Occipital lobe (tissue), 2 donors: ENCODE data around the gene ARHGAP21. TPM values are rescaled to one million over a fixed set of nuclear protein-coding genes. Genes with fewer than 3 reads are reported as not detected.

ENCODE experiments used
- DNase-seq: peaks from one replicate; lab custom pipeline; 2025; lab: John Stamatoyannopoulos, UW
- total RNA-seq: library from RNA; depleted of rRNA; stranded (reverse); fragments of >200 nt; gene quantifications from one replicate; pipeline ENCODE4 v1.2.3, GENCODE V29; 2014

ARHGAP21 gene
- total RNA-seq, 1 donor from 2014 or later: 338 TPM

DNA sequence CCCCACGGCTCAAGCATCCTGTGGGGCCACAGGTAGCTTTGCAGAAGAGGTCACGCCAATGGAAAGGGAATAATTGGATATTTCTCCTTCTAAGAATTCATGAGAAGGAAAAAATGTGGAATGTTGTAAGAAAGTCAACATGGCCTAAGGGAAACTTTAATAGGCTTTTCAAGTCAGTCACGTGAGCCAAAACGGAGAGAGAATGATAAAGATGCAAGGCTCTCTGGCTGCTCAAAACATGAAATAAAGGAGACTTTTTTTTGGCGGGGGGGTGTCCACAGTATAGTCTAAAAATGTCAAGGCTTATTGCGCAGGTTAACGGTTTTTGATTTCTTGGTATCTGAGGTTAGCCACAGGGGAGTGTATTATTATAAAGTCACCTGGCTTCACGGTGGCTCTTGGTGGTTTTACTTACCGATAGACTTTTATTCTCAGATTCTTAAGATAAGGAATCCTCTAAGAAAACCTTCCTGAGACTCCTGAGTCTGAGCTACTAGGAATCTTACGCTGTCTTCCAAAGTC is 148.1 kb downstream of the ARHGAP21 start:
- DNase-seq: no peak

DNA sequence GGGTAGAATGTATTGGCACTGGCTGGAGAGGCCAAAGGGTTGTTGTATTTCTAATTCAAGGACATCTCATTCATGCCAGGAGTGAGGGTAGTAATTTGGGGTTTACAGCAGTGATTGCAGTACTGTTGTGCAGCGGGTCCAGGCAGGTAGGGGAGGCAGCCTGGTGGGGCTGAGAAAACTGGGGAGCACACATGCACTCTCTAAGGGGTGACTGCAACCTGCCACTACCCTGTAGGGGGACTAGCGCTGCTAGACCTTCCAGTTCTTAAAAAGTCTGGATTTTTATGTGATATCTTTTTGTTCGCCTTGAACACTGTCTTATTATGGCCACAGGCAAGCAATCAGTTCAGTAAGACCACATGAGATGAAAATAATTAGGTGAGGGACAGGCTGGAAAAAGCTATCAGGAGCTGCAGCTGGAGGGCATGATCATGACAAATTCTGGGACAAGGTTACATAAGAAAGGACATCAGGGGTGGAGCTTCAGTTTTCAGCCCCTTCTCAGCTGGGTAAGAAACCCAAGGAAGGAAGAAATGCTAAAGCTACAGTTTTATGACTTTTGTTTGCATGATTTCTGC is 149.0 kb downstream of the ARHGAP21 start:
- DNase-seq: no peak

DNA sequence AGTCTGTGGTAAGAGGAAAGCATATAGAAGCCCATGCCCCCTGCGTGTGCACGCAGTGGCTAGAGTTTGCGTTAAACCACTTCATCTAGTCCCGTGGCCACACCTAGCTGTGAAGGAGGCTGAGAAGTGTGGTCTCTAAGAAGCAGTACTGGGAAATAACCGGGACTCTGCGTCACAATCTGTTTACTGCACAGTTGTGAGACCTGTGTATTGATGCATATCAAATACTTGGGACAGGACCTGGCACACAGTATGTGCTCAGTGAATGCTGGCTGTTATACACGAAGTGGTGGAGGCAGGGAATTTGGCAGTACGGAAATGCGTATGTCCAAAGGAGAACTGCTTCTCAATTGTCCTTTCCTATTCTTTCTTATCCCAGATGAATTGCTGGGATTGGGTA is 149.5 kb downstream of the ARHGAP21 start:
- DNase-seq: no peak

DNA sequence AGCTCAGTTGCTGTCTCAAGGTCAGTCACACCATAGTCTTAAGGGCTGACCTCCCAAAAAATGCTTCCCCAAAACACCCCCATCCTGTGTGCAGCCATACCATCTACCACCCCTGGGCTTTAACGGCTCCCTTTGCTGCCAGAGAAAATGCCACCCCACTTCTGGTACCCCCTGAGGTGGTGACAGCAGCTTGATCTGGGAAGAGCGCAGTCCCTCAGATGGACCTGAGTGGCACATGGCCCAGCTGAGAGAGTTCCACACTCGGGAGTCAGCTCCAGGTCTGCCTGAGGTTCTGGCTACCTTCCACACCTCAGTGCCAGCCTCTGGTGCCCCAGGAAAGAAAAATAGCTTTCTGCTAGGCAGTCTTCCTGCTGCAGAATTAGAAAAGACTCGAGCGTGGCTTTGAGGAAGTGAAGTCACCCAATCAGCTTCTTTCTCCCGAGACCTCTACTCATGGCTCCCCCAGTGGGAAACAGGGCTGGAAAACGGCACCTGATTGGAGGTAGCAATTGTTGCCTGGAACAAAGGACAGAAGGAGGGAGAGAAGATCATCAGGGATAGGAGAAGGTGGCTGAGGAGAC is 151.7 kb downstream of the ARHGAP21 start:
- no peak for DNase-seq

GRCh38 chr10:24570658-24571426 is 152.8 kb downstream of the ARHGAP21 start:
- no peak for DNase-seq

DNA sequence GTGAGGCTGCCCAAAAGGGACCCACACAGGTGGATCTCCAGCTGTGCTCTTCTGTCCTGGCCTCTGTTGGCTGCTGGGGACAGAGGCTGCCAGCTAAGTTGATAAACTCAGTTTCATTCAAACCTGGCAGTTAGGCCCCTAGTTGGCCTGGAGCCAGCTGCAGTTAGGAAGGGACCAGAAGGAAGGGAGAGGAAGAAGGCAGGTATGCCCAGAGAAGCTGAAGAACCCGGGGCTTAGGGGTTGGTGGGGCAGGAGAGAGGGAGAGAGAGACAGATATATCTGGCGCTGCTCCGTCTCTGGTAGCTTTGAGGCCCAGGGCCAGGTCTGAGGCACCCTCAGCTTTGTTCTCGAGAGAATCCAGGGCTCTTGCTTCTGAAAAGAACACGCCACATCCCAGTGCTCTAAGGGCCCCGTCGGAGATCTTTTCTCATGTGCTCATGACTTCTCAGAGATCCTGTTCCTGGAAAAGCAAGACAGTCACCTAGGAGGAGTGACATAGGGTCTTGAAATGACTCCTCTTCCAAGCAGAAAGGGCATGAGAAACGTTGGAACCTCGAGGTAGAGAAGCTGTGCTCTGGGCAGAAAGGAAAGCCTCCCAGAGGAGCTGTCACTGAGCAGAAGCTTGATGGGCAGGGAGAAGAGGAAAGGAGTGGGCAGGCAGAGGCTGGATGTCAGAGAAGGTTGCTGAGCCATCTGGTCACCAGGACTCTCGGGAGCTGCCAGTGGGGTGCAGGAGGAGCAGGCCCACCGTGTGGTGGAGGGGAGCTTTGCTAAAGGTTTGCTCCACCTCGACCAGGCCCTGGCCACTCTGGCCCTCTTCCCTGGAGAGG is 153.6 kb downstream of the ARHGAP21 start:
- DNase-seq: no peak

- DNase-seq: no peak
These were observed 154.3 kb downstream of the ARHGAP21 start for GRCh38 chr10:24569330-24569796.

DNA sequence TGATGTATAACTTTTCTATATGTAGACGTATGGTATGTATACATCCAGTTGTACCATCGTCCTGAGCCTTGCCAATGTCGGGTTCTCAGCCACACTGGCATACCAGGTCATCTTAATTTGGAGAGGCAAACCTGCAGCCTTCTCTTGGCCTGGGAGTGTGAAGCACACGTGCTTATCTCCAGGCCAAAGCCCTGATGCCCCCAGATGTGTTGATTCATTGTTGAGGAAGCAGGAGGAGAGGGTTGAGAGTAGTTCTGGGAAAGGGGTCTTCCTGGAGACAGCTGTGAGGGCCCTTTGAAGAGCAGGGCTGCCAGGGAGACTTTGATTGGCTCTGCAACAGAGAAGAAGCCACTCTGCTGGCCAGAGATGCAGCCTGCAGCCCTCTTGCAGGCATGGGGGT is 155.6 kb downstream of the ARHGAP21 start:
- no peak for DNase-seq

- no peak for DNase-seq
These were observed 162.2 kb downstream of the ARHGAP21 start for GRCh38 chr10:24561453-24561852.

DNA sequence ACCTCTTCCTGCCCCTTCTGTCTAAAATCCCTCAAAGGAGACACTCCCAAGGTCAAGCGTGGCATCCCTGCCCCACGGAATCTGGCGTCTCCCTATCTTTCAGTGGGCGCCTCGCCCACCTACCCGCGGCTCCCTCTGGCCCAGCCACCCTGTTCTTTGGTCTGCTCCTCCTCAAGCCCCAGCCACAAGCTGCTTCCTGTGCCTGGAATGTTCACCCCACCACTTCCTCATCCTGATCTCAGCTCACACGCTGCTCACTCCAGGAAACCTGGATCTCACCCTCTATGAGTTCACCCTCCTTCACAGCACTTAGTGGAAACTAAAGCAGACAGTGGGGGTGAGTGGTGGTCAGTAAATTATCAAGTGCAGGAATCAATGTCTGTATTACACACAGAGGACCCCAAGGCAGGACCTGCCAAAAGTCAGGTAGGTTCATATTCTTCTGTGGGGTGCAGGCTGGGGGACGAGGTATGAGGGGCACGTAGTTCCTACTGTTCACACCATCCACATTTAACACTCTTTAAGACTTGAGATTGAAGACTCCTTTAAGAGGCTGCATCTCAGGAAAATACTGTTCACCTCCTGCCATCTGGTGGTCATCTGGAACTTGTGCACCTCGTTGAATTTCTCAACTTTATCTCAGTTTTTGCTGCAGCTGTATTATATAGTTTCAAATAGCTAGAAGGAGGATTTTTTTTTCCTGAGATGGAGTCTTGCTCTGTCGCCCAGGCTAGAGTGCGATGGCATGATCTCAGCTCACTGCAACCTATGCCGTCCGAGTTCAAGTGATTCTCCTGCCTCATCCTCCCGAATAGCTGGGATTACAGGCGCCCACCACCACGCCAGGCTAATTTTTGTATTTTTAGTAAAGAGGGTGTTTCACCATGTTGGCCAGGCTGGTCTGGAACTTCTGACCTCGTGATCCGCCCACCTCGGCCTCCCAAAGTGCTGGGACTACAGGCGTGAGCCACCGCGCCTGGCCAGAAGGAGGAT is 166.6 kb downstream of the ARHGAP21 start:
- no peak for DNase-seq

GRCh38 chr10:24556126-24556749 is 167.4 kb downstream of the ARHGAP21 start:
- DNase-seq: no peak

GRCh38 chr10:24554036-24554435 is 169.7 kb downstream of the ARHGAP21 start:
- DNase-seq: no peak

DNA sequence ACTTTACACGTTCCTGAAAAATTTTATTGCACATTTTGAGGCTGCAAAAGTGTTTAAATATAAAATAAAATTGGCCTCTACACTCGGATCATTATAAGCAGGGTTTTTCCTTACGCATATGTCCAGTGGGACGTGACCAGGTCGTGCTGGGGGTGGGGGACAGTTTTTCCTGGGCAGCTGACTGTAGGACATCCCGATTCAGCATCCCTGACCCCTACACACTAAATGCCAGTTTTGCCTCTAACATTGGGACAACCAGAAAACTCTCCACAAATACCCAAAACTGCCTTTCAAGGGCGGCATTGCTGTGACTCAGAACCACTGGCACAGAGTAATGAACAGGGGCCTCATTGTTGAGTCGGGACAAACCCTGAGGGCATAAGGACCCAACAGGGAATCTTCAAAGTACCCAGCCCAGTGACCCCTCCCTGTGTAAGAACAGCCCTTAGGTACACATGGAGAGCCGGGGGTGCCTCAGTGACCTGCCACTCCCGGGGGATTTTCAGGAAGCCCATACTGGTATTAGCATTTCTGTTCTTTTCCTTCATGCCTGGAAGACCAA is 170.6 kb downstream of the ARHGAP21 start:
- DNase-seq: no peak

DNA sequence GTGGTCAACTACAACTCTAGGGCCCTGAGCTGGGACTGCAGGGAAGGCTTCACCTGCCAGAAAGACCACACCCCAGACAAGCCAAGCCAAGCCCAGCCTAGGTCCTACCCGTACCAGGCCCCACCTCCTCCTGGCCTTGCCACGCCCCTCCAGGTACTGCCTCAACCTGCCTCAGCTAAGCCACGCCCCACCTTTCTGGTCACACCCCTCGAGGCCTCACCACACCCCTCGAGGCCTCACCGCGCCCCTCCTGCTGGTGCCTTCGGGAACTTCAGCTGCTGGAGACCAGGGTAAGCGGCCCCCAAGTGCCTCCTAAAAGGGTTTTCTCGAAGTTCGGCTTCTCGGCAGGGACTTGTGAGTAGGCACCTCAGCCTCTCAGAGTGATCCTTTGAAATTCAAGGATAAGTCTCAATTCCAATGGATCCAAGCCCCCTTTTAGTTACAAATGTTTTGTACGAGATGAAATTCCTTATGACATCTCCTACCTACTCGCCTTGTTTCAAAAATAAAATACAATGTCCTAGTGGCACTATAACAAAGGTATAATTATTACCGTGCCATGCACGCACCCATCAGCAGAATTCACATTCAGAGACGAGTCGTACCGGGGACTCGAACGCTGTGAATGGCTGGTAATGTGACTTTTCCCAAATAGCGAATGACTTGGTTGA is 171.2 kb downstream of the ARHGAP21 start:
- DNase-seq: no peak

- no peak for DNase-seq
These were observed 172.5 kb downstream of the ARHGAP21 start for GRCh38 chr10:24551161-24551560.

DNA sequence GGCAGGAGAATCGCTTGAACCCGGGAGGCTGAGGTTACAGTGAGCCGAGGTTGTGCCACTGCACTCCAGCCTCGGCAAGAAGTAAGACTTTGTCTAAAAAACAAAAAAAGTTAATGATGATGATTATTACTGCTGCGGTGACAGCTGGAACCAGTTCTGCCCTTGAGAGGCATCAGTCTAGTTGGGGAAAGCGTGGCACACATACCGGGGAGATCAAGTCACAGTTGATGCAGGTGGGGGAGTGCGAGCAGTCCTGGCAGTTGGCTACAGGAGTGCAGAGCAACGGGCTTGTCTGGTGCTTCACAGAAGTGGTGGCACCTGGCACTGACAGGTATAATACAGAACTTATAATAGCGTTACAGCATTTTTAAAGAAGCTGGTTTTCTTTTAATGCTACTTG is 173.0 kb downstream of the ARHGAP21 start:
- DNase-seq: no peak

GRCh38 chr10:24545585-24545984 is 178.1 kb downstream of the ARHGAP21 start:
- DNase-seq: no peak

DNA sequence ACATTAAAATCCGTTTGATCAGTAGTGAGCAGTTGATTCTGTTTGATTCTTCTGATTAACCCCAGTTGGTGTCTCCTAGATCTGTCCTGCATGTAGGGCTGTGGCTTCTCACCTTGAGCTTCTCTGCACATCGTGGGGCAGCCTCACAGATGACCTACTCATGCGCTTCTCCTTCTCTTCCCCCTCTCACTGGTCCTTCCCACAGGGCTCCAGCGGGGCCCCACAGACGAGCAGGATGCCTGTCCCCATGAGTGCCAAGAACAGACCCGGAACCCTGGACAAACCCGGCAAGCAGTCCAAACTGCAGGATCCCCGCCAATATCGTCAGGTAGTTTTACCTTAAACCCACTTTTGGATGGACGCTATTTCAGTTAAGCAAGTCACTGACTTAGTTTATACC is 178.9 kb downstream of the ARHGAP21 start:
- no peak for DNase-seq
